Hematopoietic multipotent progenitor cell treated with erythropoietin and hydrocortisone succinate and interleukin-3 and kit ligand, for 17 days (in vitro differentiated cells): ENCODE data around the gene ACOXL.

Source experiments
- DNase-seq: peaks from one replicate; pipeline ENCODE4 v3.0.0-alpha.2; 2015; ENCODE audit warnings: low spot score

ACOXL gene

GRCh38 chr2:110718990-110719389 is 13.4 kb upstream of the ACOXL start:
- no peak for DNase-seq

- no peak for DNase-seq
These were observed 11.8 kb upstream of the ACOXL start for GRCh38 chr2:110720547-110720946.

GRCh38 chr2:110724820-110725219 is 7.6 kb upstream of the ACOXL start:
- DNase-seq: no peak

DNA sequence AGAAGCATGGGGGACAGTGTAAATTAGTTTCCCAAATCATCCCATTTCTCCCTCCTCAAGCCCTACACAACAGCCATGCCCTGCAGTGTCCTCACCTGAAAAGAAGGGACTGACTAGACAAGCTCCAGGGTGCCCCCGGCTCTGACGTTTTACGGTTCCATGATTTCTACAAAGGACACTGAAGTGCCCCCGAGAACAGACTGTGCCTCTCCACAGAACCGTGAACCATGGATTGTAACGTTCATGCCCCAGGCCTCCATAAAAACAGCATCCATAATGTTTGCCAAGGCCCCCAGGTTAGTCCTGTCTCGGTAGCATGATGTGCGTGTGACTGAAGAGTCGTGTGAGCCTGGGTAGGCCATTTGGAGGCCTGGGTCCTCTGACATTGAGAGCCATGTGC is 7.0 kb upstream of the ACOXL start:
- no peak for DNase-seq

- DNase-seq: no peak
These were observed 6.5 kb upstream of the ACOXL start for GRCh38 chr2:110725859-110726258.

DNA sequence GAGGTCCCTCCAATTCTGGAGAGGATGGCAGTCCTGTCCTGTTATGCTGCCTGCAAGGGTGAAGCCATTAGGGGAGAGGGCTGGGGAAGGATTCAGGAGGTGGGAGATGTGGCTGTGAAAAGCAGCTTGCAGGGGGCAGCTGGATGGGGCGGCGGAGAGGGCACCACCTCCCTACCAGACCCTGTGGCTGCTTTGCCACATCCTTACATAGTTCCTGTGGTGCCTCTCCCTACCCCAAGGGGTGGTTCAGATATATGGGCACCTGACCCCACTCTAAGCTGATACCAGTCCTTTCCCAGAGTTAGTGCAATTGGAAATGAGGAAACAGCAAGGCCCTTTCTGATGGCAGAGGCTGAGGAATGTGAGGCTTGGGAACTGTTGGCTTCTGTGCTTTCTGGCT is 6.1 kb upstream of the ACOXL start:
- DNase-seq: no peak

- DNase-seq: no peak
These were observed 4.5 kb upstream of the ACOXL start for GRCh38 chr2:110727923-110728322.

DNA sequence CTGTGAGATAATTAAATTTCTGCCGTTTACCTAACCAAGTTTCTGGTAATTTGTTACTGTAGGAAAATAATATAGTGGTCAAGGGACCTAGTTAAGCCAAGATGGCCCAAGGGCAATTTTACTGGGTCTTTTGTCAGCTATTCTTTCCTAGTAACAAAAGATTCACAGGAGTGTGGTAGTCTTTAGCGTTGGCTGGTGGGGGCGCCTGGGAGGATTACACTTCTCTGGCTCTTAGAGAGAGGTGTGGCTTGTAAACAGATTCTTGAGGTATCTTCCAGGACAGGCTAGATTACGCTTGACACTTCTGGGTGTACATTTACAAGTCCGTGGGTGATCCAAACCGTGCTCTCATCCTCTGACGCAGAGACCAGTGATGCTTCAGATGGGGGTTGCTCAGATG is 3.3 kb upstream of the ACOXL start:
- no peak for DNase-seq

DNA sequence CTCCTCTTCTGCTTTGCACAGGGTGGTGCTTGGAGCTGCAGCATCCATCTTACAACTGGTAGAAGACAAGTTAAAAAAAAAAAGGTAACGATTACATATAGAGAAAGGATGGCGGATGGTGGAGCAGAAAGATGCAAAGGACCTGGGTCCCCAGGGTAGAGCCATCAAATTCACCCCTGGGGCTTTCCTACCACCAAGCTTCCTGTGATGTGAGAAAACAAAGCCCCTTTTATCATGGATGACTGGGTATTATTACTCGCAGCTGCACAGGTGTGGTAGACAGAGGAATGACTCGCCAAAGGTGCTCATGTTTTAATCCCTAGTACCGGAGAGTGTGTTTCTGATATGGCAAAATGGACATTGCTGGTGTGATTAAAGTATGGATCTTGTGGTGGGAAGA is 1.3 kb upstream of the ACOXL start:
- DNase-seq: no peak

GRCh38 chr2:110735366-110735765 is 3.0 kb downstream of the ACOXL start:
- DNase-seq: no peak

- DNase-seq: no peak
These were observed 5.4 kb downstream of the ACOXL start for GRCh38 chr2:110737783-110738182.

GRCh38 chr2:110740747-110741349 is 8.5 kb downstream of the ACOXL start:
- DNase-seq: no peak

DNA sequence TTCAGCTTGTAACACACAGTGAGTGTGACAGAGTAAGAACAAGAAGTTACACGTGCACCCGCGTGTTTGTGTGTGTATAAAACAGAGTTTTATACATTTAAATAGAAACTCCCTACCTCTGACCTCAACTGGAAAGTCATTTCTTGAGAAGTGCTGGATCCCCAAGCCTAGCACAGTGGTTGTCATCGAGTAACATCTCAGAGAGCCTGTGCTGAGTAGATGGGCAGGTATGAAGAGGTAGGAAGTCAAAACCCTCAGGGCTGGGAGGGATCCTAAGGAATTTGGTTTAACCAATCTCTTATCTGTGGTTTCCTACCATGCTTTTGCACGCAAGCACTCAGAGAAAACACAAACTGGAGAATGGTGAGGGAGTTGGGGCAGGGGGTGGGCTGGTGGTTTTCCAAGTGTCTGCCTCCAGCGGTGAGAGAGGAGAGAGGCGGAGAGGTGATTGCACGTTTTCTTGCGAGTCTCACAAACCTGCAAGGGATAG is 9.2 kb downstream of the ACOXL start:
- DNase-seq: no peak

- DNase-seq: no peak
These were observed 10.0 kb downstream of the ACOXL start for GRCh38 chr2:110742412-110742811.

DNA sequence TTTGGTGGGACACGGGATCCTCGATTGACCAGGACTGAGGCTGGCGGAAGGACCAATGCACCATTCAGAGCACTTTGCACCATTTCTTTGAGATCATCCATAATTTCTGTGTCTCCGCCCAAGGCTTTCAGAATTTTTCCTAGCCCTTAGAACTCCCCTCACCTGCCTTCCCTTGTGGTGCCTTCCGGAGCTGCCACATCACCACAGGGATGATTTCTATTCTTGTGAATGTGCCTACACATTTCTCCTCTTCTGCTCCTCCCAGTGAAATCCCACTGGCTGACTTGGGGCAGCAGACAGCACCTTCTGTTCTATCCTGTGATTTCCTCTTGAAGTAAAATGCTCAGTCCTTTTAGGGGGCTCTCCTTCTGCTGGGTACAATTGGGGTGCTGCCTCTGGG is 11.2 kb downstream of the ACOXL start:
- DNase-seq: no peak

DNA sequence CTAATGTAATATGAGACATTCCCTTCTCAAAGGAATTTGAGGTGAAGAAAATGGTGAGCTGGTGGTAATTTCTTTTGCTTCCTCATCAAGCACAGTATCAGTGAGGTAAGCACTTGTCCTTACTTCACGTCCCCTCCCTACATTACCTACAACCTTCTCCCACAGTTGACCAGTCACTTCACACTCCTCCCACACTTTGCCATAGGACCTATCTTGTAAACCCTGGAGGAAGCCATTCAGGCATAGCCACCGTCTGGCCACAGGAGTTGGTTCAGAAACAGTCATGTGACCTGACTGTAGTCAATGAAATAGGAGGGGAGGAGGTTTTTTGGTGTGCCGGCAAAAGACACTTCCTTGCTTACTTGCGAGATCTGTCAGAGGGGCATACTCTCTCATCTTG is 12.1 kb downstream of the ACOXL start:
- no peak for DNase-seq

- DNase-seq: no peak
These were observed 12.7 kb downstream of the ACOXL start for GRCh38 chr2:110745048-110745447.

GRCh38 chr2:110746586-110747521 is 14.5 kb downstream of the ACOXL start:
- DNase-seq: no peak

DNA sequence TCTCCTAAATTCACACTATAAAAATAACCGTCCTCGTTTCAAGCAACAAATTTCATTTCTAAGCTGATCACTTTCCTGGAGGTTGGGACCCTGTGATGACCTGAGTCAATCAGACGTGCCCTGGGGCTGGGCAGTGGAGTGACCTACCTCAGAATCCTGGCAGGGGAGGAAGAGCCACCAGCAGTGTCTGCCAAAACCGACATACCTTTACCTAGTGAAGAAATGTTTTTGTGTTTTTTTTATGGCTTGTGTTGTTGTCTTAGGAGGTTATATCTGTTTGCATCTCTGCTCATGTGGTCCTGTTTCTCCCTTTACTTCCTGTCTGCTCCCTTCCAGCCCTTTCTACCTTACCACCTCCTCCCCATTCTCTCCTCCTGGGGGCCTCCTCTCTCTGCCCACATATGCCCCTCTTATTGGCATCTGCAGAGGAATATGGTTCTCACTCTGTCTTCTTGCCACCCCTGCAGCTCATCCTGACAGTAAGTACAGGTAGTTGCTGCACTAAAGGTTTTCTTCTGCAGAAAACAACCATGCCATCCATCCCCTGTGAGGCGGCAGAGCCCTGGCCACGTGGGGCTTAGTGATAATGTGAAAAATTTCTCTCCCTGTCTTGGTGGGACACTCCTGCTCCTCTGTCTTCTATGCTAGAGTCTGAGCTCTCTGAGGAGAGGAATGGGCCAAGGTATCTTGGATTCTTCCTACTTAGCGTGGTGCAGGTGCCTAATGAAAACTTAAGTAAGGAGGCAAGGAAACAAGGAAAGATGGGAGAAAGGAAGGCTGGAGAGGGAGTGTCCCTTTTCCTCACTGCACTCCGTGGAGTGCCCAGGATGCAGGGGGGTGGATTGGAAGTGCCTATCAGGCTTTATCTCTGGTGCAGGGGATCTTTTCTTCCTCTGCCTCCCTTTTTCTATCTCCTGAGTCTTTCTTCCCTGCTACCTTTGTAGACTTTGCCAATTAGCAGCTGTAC is 15.4 kb downstream of the ACOXL start:
- DNase-seq: no peak

DNA sequence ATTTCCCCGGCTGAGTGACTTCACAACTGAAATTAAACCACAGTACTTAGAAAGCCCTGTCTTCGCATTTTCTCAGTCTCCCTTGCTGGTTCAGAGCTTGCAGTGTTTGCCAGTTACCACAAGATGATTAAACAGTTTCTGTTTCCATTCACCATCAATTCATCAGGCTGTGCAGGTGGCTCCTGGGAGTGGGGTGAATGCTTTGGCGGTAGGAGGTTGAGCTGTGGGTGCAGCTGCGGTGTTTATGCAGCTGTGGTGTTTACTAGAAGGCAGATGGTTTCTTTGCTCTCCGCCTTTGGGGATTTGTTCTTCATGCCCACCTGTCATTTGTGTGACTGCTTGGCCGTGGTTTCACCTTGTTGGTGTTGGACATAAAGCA is 16.1 kb downstream of the ACOXL start:
- no peak for DNase-seq

DNA sequence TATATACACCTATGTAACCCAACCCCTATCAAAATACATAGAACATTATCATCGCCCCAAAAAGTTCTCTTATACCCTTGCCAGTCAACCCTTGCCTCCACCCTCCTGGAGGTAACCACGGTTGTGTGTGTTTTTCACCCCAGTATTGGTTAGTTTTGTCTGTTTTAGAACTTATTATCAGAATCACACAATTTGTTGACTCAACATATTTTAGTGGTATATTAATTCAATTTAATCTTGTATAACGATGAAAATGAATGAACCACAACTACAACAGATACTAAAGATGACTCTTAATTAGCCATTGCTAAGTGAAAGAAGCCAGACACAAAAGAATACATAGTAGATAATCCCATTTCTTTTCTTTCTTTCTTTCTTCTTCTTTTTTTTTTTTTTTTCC is 19.3 kb downstream of the ACOXL start:
- no peak for DNase-seq

GRCh38 chr2:110752871-110753270 is 20.5 kb downstream of the ACOXL start:
- DNase-seq: no peak
